Measurements from ENCODE around the gene PTH1R.

PTH1R gene

DNA sequence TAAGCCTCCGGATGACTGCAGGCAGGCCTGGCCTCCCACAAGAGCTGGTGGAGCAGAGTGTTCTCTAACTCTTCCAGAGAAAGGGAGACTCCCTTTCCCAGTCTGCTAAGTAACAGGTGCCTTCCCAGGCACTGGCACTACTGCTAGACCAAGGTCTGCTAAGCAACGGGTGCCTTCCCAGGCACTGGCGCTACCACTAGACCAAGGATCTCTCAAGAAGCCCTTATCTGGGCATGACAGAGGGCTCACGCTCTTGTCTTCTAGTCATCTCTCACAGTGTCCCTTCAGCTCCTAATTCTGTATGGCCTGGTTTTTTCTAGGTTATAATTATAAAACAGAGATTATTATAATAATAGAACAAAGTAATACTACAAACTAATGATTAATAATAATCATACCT is 42.0 kb upstream of the PTH1R start:
- H3K27ac ChIP-seq: no peak overlapping the region
- TF ChIP-seq, protein P1, sequence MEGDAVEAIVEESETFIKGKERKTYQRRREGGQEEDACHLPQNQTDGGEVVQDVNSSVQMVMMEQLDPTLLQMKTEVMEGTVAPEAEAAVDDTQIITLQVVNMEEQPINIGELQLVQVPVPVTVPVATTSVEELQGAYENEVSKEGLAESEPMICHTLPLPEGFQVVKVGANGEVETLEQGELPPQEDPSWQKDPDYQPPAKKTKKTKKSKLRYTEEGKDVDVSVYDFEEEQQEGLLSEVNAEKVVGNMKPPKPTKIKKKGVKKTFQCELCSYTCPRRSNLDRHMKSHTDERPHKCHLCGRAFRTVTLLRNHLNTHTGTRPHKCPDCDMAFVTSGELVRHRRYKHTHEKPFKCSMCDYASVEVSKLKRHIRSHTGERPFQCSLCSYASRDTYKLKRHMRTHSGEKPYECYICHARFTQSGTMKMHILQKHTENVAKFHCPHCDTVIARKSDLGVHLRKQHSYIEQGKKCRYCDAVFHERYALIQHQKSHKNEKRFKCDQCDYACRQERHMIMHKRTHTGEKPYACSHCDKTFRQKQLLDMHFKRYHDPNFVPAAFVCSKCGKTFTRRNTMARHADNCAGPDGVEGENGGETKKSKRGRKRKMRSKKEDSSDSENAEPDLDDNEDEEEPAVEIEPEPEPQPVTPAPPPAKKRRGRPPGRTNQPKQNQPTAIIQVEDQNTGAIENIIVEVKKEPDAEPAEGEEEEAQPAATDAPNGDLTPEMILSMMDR (conservative IDR thresholded peaks at IDR 0.05): no peak

DNA sequence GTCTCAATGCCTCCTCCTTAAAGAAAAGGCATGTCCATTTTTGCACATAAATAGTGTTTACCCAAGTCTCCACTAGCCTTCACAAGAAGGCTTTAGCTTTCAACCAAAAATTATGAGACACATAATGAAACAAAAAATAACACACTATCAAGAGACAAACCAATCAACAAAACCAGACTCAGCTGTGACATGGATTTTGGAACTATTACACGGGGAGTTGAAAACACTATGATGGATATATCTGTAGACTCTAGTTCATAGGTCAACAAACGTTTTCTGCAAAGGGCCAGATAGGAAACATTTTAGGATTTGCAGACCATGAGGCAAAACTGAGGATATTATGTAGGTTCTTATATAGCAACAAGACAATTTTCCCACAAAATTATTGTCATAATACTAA is 39.2 kb upstream of the PTH1R start:
- TF ChIP-seq, protein P1 (conservative IDR thresholded peaks at IDR 0.05): no peak
- no peak overlapping the region for H3K27ac ChIP-seq

DNA sequence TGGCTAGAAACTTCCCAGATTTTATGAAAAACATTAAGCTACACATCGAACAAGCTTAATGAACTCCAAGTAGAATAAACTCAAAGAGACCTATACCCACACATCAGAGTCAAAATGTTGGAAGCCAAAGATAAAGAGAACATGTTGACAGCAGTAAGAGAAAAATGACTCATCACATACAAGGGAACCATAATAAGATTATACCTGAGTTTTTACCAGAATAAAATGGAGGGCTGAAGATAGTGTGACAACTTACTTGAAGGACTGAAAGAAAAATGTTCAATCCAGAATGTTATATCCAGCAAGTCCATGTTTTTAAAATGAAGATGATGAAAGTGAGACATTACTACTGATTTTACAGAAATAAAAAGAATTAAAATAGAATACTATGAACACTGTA is 37.0 kb upstream of the PTH1R start:
- TF ChIP-seq, protein P1 (conservative IDR thresholded peaks at IDR 0.05): no peak
- no peak overlapping the region for H3K27ac ChIP-seq

DNA sequence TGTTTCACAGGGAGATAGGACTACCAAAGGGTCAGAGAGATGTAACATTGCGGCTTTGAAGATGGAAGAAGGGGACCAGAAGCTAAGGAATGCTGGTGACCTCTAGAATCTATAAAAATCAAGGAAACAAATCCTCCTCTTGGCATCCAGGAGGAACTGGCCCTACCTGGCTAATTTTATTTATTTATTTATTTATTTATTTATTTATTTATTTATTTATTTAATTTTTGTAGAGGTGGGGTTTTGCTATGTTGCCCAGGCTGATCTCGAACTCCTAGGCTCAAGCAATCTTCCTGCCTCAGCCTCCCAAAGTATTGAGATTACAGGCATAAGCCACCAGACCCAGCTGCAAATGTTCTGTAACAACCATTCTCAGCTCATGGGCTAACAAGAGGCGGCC is 34.0 kb upstream of the PTH1R start:
- H3K27ac ChIP-seq: no peak overlapping the region

DNA sequence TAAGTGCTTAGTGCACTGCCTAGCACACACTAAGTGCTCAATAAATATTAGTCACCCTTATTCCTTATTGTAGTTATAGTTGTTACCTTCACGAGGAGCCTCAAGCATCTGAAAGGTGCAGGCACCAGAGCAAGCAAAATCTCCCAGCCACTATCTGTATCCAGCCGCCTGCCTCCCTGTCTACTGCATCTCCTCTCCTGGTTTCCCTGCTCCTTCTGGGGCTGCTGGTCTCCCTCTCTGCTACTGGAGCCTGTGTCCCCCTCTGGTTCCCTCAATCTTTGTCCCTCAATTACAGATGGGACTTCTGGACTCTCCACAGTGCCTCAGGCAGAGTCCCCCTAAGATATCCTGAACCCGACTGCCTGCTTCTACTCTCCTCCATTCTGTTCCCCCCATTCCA is 33.1 kb upstream of the PTH1R start:
- H3K27ac ChIP-seq: no peak overlapping the region
- TF ChIP-seq, protein P1 (conservative IDR thresholded peaks at IDR 0.05): no peak

More for the DNA sequence above, 34.0 kb upstream of the PTH1R start:
- TF ChIP-seq, protein P1 (conservative IDR thresholded peaks at IDR 0.05): no peak

DNA sequence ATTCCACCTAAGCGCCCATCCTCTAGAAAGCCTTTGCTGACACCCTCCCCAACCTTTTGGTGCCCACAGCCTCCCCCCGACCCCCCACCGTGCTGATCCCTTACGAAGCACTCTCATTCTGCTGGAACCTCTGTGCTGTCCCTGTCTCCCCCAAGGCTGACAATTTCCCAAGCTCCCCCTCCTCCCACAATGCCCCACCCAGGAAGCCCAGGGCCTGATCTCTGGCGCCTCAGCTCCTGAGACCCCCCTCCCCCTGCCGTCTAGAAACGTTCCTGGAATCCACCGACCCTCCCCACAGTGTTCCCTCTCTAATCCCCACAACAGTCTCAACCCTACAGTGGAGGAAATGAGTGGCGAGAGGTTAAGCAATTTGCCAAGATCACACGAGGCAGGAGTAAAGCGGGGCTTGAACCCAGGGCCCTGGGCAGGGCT is 32.6 kb upstream of the PTH1R start:
- TF ChIP-seq, protein P1 (conservative IDR thresholded peaks at IDR 0.05): no peak
- peak overlapping the region; percentile 90 for H3K27ac ChIP-seq

DNA sequence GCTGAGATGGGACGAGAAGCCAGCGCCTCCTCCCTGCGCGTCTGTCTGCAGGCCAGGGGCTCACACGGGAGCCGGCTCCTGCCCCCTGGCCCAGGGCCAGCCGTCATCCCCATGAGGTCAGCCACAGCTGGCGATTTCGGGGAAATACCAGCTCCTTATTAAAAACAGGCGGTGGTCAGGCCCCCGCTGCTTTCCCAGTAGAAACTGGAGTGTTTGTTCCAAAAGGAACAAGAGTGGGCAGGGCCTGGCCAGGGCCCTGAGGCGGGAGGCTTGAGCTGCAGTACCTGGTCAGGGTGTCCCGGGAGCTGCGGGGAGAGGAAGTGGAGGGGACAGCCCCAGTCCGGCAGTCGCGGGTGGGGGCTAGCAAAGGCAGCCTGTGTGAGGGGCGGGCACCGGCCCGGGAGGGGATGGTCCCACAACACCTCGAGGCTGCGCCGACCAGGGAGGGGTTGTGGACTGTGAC is 32.1 kb upstream of the PTH1R start:
- TF ChIP-seq, protein P1 (conservative IDR thresholded peaks at IDR 0.05): no peak
- H3K27ac ChIP-seq: peak overlapping the region; percentile 90

All from VCaP (cell line).